Esophagus muscularis mucosa (tissue), 4 donors: ENCODE data around the gene GPR132.

Source experiments
- EP300 ChIP-seq: sonication (generic); formaldehyde crosslinking; IDR thresholded peaks from one replicate; pipeline ENCODE4 v1.6.1; 2017; ENCODE audit warnings: antibody characterized with exemption
- POLR2A ChIP-seq: fragments of 450-650 bp; IDR thresholded peaks from one replicate; pipeline ENCODE4 v1.6.1; 2017; ENCODE audit warnings: antibody characterized with exemption, moderate library complexity, mild to moderate bottlenecking, low read depth
- POLR2AphosphoS5 ChIP-seq, 2 donors: sonication (generic); formaldehyde crosslinking; IDR thresholded peaks; one replicate each; pipeline ENCODE4 v1.6.1; 2017; ENCODE audit warnings: antibody characterized with exemption in 2 of 2
- TF ChIP-seq, protein P1 (sequence below), 3 experiments: fragments of 200-600 bp in 2 of 3; fragments of 450-650 bp in 1 of 3; sonication (generic) in 2 of 3; IDR thresholded peaks; one replicate each; pipeline ENCODE4 v1.5.1; 2017 to 2019; ENCODE audit warnings: antibody characterized with exemption in 3 of 3, mild to moderate bottlenecking in 2 of 3, moderate library complexity in 1 of 3

DNA sequence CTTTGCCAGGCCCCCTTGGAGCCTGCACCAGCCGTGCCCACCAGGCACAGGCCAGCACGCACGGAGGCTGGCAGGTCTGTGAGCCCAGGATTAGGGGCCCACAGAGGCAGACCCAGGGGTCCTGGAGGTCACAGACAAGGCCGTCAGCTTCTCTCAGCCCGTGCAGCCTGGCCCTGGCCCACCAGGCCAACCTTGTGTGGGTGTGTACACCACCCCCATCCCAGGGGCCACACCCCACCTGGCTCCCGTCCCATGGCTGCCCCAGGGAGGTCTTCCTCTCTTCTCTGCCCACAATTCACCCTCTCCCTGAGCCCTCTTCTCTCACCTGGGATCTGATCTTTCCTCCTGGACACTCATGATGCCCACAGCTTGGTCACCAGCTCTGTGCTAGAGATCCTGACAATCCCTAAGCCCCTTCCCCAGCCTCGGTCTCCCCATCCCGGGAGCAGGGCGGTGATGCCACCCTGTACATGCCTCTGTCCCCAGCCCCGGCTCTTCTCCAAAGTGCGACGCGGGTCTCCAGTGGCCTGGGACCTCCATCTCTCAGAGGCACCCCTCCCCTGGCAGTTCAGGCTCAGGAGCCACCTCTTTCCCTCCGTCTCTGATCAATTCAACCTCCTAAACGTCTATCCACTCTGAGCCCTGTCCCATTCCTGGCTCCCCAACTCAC lies 31.1 kb upstream of the GPR132 start:
- TF ChIP-seq POLR2A: no peak
- TF ChIP-seq POLR2AphosphoS5 (IDR thresholded peaks at IDR 0.05): no peak
- TF ChIP-seq, protein P1, sequence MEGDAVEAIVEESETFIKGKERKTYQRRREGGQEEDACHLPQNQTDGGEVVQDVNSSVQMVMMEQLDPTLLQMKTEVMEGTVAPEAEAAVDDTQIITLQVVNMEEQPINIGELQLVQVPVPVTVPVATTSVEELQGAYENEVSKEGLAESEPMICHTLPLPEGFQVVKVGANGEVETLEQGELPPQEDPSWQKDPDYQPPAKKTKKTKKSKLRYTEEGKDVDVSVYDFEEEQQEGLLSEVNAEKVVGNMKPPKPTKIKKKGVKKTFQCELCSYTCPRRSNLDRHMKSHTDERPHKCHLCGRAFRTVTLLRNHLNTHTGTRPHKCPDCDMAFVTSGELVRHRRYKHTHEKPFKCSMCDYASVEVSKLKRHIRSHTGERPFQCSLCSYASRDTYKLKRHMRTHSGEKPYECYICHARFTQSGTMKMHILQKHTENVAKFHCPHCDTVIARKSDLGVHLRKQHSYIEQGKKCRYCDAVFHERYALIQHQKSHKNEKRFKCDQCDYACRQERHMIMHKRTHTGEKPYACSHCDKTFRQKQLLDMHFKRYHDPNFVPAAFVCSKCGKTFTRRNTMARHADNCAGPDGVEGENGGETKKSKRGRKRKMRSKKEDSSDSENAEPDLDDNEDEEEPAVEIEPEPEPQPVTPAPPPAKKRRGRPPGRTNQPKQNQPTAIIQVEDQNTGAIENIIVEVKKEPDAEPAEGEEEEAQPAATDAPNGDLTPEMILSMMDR (IDR thresholded peaks at IDR 0.05): no peak
- TF ChIP-seq EP300: no peak
